Type B pancreatic cell (in vitro differentiated cells): ENCODE data around the gene SLC22A23. TPM values are rescaled to one million over a fixed set of nuclear protein-coding genes. Genes with fewer than 3 reads are reported as not detected.

ENCODE experiments used
- DNase-seq: peaks from one replicate; pipeline ENCODE4 v3.0.0; 2021; ENCODE audit warnings: mixed read lengths; ENCODE audit not compliant: unreplicated experiment; ENCODE audit errors: extremely low spot score
- H3K27ac Mint-ChIP-seq: 2 replicates; pipeline ENCODE4 v1.8.0; 2021; ENCODE audit warnings: mild to moderate bottlenecking, mixed read lengths
- H3K27me3 Mint-ChIP-seq: 2 replicates; pipeline ENCODE4 v1.8.0; 2021; ENCODE audit warnings: mixed read lengths
- H3K36me3 Mint-ChIP-seq: 2 replicates; pipeline ENCODE4 v1.8.0; 2021; ENCODE audit warnings: mixed read lengths
- H3K4me1 Mint-ChIP-seq: one replicate; pipeline ENCODE4 v1.8.0; 2021; ENCODE audit warnings: mixed read lengths; ENCODE audit not compliant: unreplicated experiment
- H3K4me3 Mint-ChIP-seq: 2 replicates; pipeline ENCODE4 v1.8.0; 2021; ENCODE audit warnings: mild to moderate bottlenecking, mixed read lengths
- H3K9me3 Mint-ChIP-seq: 2 replicates; pipeline ENCODE4 v1.8.0; 2021; ENCODE audit warnings: mixed read lengths
- total RNA-seq: library from RNA; stranded (reverse); gene quantifications from 2 replicates; pipeline ENCODE4 v1.2.1, GENCODE V29; 2021; ENCODE audit warnings: low replicate concordance
- TF ChIP-seq, protein P1 (sequence below): fragments of 200-600 bp; sonication (generic); conservative IDR thresholded peaks from 2 replicates; pipeline ENCODE4 v1.5.0; 2021; ENCODE audit warnings: antibody characterized with exemption, mild to moderate bottlenecking

The SLC22A23 gene
- total RNA-seq, 1 donor from 2014 or later, result 36.6 TPM

- H3K9me3 Mint-ChIP-seq, result peaks cover 9% of the 10 kb centered on the region
- H3K4me3 Mint-ChIP-seq, result no peak overlapping the region
- TF ChIP-seq, protein P1, sequence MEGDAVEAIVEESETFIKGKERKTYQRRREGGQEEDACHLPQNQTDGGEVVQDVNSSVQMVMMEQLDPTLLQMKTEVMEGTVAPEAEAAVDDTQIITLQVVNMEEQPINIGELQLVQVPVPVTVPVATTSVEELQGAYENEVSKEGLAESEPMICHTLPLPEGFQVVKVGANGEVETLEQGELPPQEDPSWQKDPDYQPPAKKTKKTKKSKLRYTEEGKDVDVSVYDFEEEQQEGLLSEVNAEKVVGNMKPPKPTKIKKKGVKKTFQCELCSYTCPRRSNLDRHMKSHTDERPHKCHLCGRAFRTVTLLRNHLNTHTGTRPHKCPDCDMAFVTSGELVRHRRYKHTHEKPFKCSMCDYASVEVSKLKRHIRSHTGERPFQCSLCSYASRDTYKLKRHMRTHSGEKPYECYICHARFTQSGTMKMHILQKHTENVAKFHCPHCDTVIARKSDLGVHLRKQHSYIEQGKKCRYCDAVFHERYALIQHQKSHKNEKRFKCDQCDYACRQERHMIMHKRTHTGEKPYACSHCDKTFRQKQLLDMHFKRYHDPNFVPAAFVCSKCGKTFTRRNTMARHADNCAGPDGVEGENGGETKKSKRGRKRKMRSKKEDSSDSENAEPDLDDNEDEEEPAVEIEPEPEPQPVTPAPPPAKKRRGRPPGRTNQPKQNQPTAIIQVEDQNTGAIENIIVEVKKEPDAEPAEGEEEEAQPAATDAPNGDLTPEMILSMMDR, result no peak
- H3K27ac Mint-ChIP-seq, result peak overlapping the region; percentile 34
- no peaks in the 10 kb centered on the region for H3K27me3 Mint-ChIP-seq
- no peak for DNase-seq
- H3K36me3 Mint-ChIP-seq, result peaks cover 36% of the 10 kb centered on the region
- peaks cover 52% of the 10 kb centered on the region for H3K4me1 Mint-ChIP-seq
Observed at GRCh38 chr6:3413592-3413991, 43.3 kb downstream of the SLC22A23 start.

GRCh38 chr6:3412779-3413500 lies 43.9 kb downstream of the SLC22A23 start:
- no peak for DNase-seq
- TF ChIP-seq, protein P1, result no peak
- Mint-ChIP-seq H3K27me3 (no peaks in the 10 kb centered on the region), H3K4me1 (peaks cover 52% of the 10 kb centered on the region), H3K4me3 (no peak overlapping the region), H3K9me3 (peaks cover 9% of the 10 kb centered on the region), H3K27ac (peak overlapping the region; percentile 72), H3K36me3 (peaks cover 36% of the 10 kb centered on the region)

- H3K4me1 Mint-ChIP-seq, result peaks cover 46% of the 10 kb centered on the region
- H3K27me3 Mint-ChIP-seq, result no peaks in the 10 kb centered on the region
Observed at GRCh38 chr6:3411967-3412778, 44.7 kb downstream of the SLC22A23 start.

GRCh38 chr6:3410385-3411360 lies 46.2 kb downstream of the SLC22A23 start:
- TF ChIP-seq, protein P1, result peak; percentile 83
- H3K4me1 Mint-ChIP-seq, result peaks cover 51% of the 10 kb centered on the region
- peaks cover 9% of the 10 kb centered on the region for H3K9me3 Mint-ChIP-seq
- peaks cover 42% of the 10 kb centered on the region for H3K36me3 Mint-ChIP-seq
- peak overlapping the region; percentile 87 for H3K27ac Mint-ChIP-seq
- peak overlapping the region; percentile 46 for H3K4me3 Mint-ChIP-seq
- DNase-seq, result no peak
- no peaks in the 10 kb centered on the region for H3K27me3 Mint-ChIP-seq

More at GRCh38 chr6:3411967-3412778, 44.7 kb downstream of the SLC22A23 start:
- Mint-ChIP-seq H3K9me3 (peaks cover 9% of the 10 kb centered on the region), H3K36me3 (peaks cover 38% of the 10 kb centered on the region), H3K27ac (peak overlapping the region; percentile 72), H3K4me3 (no peak overlapping the region)
- TF ChIP-seq, protein P1, result no peak
- no peak for DNase-seq
